ENCODE measurements around the gene RAB11FIP4.

Gene RAB11FIP4

DNA sequence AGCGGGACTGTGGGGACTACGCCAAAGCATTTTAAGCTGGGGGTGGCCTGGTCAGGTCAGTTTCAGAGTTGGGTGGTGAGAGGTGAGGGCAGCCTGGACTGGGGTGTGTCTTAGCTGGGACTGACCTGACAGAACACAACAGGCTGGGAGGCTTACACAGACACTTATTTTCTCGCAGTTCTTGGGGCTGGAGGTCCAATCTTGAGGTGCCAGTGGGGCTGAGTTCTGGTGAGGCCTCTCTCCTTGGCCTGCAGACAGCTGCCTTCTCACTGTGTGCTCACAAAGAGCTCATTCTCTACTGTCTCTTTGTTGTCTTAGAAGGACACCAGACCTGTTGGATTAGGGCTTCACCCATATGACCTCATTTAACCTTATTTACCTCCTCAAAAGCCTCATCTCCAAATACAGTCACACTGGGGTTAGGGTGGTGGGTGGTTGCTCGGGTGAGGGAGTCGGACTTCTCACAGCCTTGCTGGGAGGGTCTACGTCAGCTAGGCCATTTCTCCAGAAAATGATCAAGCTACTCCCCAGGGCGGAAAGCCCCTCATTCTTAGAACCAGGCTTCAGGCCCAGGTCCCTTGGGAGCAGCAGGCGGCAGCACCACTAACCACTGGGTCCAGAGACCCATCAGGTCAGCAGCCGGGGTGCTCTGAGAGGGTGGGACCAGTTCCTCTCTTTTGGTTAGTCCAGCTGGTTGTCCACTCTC is 149.3 kb downstream of the RAB11FIP4 start:
- Mint-ChIP-seq H3K4me1 (ENCODE audit: low read depth) (peaks cover 16% of the 10 kb centered on the region), H3K4me3 (no peak overlapping the region), H3K27ac (no peak overlapping the region), H3K9me3 (no peaks in the 10 kb centered on the region), H3K27me3 (no peaks in the 10 kb centered on the region), H3K36me3 (ENCODE audit: low read depth) (no peaks in the 10 kb centered on the region)

DNA sequence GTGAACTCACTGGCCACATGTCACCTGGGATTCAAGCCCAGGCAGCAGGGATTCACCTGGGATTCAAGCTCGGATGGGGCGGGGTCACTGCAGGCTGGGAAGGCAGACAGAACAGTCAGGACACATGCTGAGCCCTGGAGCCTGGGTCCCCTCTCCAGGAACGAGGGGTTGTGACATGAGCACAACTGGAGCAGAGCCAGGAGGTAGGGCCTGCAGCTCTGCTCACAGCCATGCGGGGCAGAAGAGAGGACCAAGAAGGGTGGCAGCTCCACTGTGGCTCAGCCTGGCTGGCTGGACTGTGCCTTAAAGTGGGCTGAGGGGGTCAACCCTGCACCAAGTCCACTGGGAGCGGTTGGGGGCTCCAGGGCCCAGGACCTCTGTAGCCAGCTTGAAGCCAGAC is 150.1 kb downstream of the RAB11FIP4 start:
- Mint-ChIP-seq H3K36me3 (ENCODE audit: low read depth) (no peaks in the 10 kb centered on the region), H3K27me3 (no peaks in the 10 kb centered on the region), H3K27ac (no peak overlapping the region), H3K9me3 (no peaks in the 10 kb centered on the region), H3K4me1 (ENCODE audit: low read depth) (peaks cover 12% of the 10 kb centered on the region), H3K4me3 (no peak overlapping the region)

- Mint-ChIP-seq H3K4me3 (no peak overlapping the region), H3K27me3 (no peaks in the 10 kb centered on the region), H3K9me3 (no peaks in the 10 kb centered on the region), H3K36me3 (ENCODE audit: low read depth) (peaks cover 6% of the 10 kb centered on the region), H3K4me1 (ENCODE audit: low read depth) (peaks cover 13% of the 10 kb centered on the region), H3K27ac (no peak overlapping the region)
Observed at GRCh38 chr17:31544186-31544585, 152.7 kb downstream of the RAB11FIP4 start.

DNA sequence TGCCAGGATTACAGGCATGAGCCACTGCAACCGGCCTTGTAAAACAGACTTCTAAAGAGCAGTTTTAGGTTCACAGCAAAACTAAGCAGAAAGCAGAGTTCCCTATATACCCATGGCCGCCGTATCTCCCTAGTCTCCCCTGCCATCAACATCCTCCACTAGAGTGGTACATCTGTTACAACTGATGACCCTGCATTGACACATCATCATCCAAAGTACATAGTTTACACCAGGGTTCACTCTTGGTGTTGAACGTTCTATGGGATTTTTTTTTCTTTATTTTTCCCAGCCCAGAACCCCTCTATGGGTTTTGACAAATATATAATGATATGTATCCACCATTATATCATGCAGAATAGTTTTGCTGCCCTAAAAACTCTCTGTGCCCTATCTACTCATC is 155.2 kb downstream of the RAB11FIP4 start:
- Mint-ChIP-seq H3K4me1 (ENCODE audit: low read depth) (peaks cover 21% of the 10 kb centered on the region), H3K9me3 (no peaks in the 10 kb centered on the region), H3K4me3 (no peak overlapping the region), H3K27ac (no peak overlapping the region), H3K27me3 (no peaks in the 10 kb centered on the region), H3K36me3 (ENCODE audit: low read depth) (peaks cover 6% of the 10 kb centered on the region)

DNA sequence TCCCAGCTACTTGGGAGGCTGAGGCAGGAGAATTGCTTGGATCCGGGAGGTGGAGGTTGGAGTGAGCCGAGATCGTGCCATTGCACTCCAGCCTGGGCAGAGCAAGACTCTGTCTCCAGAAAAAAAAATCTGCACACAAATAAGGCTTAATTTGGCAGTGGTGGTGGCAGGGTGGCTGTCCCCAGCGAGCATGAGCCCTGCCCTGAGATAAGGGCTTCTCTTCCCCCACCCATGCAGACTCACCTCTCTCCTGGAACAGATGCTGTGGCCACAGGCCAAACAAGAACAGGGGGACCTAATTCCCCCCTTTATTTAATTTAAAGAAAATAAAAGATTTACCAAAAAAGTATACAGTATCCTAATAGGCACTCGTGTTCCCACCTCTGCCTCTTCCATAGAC is 157.2 kb downstream of the RAB11FIP4 start:
- H3K27me3 Mint-ChIP-seq = no peaks in the 10 kb centered on the region

GRCh38 chr17:31549121-31549524 is 157.6 kb downstream of the RAB11FIP4 start:
- Mint-ChIP-seq H3K36me3 (ENCODE audit: low read depth) (peaks cover 6% of the 10 kb centered on the region), H3K9me3 (no peaks in the 10 kb centered on the region), H3K27me3 (no peaks in the 10 kb centered on the region), H3K27ac (peak overlapping the region; percentile 94), H3K4me1 (ENCODE audit: low read depth) (peaks cover 21% of the 10 kb centered on the region), H3K4me3 (peak overlapping the region; percentile 93)

More for the DNA sequence above, 157.2 kb downstream of the RAB11FIP4 start:
- Mint-ChIP-seq H3K9me3 (no peaks in the 10 kb centered on the region), H3K27ac (peak overlapping the region; percentile 94), H3K4me3 (peak overlapping the region; percentile 93), H3K36me3 (ENCODE audit: low read depth) (peaks cover 6% of the 10 kb centered on the region), H3K4me1 (ENCODE audit: low read depth) (peaks cover 21% of the 10 kb centered on the region)

DNA sequence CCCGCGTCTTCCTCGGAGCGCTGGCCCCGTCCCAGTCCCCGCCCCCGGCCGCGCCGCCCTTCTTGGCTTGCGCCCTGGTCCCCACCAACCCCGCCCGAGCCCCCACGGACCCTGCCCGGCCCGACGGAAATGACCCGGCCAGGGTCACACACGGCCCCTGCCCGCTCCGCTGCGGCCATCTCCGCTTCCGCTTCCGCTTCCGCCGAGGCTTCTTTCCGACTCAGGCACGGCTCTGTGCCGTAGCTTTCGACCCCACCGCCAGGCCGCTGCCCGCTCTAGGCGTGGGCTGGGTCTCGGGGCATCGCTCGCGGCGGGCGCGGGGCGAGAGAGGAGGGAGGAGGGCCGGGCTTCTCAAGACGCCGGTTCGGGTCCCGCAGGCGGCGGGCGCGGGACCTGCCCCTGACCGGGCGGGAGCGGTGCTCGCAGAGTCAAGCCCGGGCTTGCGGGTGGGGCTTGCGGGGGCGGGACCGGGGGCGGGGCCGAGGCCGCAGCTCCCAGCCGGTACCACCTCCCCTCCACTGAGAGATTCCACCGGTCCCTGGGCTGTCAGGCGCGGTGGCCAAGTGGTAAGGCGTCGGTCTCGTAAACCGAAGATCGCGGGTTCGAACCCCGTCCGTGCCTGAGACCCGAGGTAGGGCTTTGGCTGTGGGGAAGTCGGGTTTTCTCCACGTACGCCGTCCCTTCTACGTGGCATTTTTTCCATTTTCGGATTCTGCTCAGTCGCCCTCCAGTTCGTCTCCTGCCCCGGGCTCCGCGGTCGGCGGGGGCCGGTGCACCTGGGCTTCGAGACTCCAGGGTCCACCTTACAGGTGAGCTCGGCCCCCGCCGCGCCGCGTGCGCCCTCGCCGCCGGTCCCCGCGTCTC is 158.3 kb downstream of the RAB11FIP4 start:
- Mint-ChIP-seq H3K36me3 (ENCODE audit: low read depth) (peaks cover 6% of the 10 kb centered on the region), H3K27ac (peak overlapping the region; percentile 81)

DNA sequence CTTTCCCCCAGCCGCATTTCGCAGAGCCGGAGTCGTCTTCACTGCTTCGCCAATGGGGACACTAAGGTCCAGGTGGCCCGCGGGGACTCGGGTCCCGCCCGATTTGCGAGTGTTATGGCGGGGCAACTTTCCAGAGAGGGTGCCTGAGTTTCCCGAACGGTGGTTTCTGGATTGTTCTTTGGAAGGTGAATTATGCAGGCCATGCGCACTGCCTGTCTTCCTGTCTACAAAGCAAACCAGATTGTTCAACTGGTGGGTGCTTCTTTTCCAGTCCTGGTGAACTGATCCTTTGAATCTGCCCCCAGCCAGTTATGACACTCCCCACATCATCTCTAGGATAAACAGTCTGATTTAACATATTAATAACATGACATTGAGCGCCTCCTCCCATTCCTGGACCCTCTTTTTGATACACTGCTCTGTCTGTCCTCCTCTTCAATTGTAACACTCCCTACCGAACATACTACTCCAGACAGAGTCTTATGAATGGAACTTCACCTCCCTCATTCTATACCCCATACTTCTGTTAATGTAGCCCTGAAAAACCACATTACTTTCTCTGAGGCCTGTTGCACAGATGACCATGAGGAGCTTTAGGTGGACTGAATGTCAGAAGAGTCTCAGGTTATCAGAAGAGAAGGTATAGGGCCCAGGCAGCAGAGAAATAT is 159.0 kb downstream of the RAB11FIP4 start:
- peak overlapping the region; percentile 93 for H3K4me3 Mint-ChIP-seq
- no peaks in the 10 kb centered on the region for H3K27me3 Mint-ChIP-seq
- no peaks in the 10 kb centered on the region for H3K9me3 Mint-ChIP-seq
- peak overlapping the region; percentile 19 for H3K27ac Mint-ChIP-seq
- peaks cover 21% of the 10 kb centered on the region for H3K4me1 Mint-ChIP-seq (ENCODE audit: low read depth)
- peaks cover 6% of the 10 kb centered on the region for H3K36me3 Mint-ChIP-seq (ENCODE audit: low read depth)

More for the DNA sequence above, 158.3 kb downstream of the RAB11FIP4 start:
- Mint-ChIP-seq H3K4me1 (ENCODE audit: low read depth) (peaks cover 21% of the 10 kb centered on the region), H3K27me3 (no peaks in the 10 kb centered on the region), H3K4me3 (peak overlapping the region; percentile 93), H3K9me3 (no peaks in the 10 kb centered on the region)

- Mint-ChIP-seq H3K4me1 (ENCODE audit: low read depth) (peaks cover 21% of the 10 kb centered on the region), H3K36me3 (ENCODE audit: low read depth) (peaks cover 6% of the 10 kb centered on the region), H3K27me3 (no peaks in the 10 kb centered on the region), H3K27ac (no peak overlapping the region), H3K9me3 (no peaks in the 10 kb centered on the region), H3K4me3 (no peak overlapping the region)
Observed at GRCh38 chr17:31552568-31552967, 161.1 kb downstream of the RAB11FIP4 start.

DNA sequence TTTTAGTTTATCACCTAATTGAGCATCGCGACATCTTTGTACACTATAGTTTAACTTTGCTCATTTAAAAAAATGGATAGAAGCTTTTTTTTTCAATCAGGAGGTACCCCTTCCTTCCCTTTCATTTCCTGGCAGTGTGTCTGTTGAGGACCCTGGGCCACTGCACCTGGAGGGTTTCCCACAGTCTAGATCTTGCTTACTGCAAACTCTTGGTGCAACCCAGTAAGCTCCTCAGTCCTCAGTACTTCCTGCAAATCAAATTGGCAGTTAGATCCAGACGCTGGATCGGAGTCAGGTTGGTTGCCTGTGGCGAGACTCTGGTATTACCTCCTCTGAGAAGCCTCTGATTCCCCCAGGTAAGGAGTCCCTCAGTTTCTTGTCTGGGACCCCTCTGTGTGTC is 162.0 kb downstream of the RAB11FIP4 start:
- peaks cover 14% of the 10 kb centered on the region for H3K4me1 Mint-ChIP-seq (ENCODE audit: low read depth)
- H3K36me3 Mint-ChIP-seq (ENCODE audit: low read depth) = no peaks in the 10 kb centered on the region
- H3K27ac Mint-ChIP-seq = no peak overlapping the region
- H3K27me3 Mint-ChIP-seq = no peaks in the 10 kb centered on the region
- H3K4me3 Mint-ChIP-seq = no peak overlapping the region
- H3K9me3 Mint-ChIP-seq = no peaks in the 10 kb centered on the region

- Mint-ChIP-seq H3K36me3 (ENCODE audit: low read depth) (no peaks in the 10 kb centered on the region), H3K27me3 (no peaks in the 10 kb centered on the region), H3K4me1 (ENCODE audit: low read depth) (peaks cover 8% of the 10 kb centered on the region), H3K27ac (no peak overlapping the region), H3K9me3 (no peaks in the 10 kb centered on the region), H3K4me3 (no peak overlapping the region)
Observed at GRCh38 chr17:31554930-31555329, 163.5 kb downstream of the RAB11FIP4 start.

GRCh38 chr17:31556969-31557645 is 165.6 kb downstream of the RAB11FIP4 start:
- Mint-ChIP-seq H3K27ac (no peak overlapping the region), H3K4me3 (no peak overlapping the region), H3K27me3 (peaks cover 9% of the 10 kb centered on the region), H3K4me1 (ENCODE audit: low read depth) (peaks cover 17% of the 10 kb centered on the region), H3K9me3 (no peaks in the 10 kb centered on the region), H3K36me3 (ENCODE audit: low read depth) (no peaks in the 10 kb centered on the region)

DNA sequence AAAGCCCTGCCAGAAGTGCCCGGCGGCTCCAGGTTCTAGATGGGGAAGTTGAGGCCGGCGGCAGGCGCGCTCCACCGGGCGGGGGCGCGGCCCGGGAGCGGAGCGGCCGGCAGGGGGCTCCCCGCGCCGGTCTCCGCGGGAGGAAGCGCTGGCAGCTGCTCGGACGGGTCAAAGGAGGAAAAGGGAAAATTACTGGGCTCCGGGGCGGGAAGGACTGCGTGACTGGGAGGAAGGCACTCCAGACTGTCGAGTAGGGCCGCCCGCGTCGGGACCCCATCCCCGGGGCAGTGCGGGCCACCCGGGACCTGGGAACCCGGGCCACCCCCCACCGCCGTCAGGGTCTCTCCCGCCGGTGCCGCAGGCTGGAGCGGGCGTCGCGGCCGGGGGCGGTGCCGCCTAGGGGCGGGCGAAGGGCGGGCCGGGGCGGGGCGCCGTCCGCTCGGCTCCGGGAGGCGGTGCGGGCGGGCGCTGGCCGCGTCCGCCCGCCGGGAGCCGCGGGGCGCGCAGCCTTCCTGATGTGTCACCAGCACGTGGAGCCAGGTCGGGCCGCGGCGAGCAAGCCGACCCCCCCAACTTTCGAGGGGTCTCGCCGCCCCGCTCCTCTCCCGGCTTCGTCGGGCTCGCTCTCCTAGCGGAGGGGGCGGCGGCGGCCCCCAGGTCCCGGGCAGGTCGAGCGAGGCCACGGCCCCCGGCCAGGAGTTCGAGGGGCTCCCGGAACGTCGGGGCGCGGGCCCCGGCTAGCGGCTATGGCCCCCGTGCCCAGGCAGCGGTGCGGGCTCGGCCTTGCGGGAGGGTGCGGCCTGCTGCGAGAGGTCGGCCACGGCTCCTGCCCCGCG is 167.5 kb downstream of the RAB11FIP4 start:
- Mint-ChIP-seq H3K27ac (no peak overlapping the region), H3K9me3 (no peaks in the 10 kb centered on the region), H3K4me3 (peak overlapping the region; percentile 60), H3K27me3 (peaks cover 9% of the 10 kb centered on the region), H3K36me3 (ENCODE audit: low read depth) (no peaks in the 10 kb centered on the region), H3K4me1 (ENCODE audit: low read depth) (peaks cover 19% of the 10 kb centered on the region)

All from stimulated activated naive CD8-positive, alpha-beta T cell treated with anti-CD3 and anti-CD28 coated beads, Interleukin-15, Interleukin-2, amounts not matched to agents 100 ng/mL and 50 ng/mL, for 24 hours (primary cell).